Measurements from ENCODE around the gene FAM98B. TPM values are rescaled to one million over a fixed set of nuclear protein-coding genes. Genes with fewer than 3 reads are reported as not detected.

Gene FAM98B
- total and polyA plus RNA-seq, 2 of the 8 experiments (the other 6 are each of a cell fraction or from before 2014, with no cell fraction given), result 5.9 to 48.4 TPM

DNA sequence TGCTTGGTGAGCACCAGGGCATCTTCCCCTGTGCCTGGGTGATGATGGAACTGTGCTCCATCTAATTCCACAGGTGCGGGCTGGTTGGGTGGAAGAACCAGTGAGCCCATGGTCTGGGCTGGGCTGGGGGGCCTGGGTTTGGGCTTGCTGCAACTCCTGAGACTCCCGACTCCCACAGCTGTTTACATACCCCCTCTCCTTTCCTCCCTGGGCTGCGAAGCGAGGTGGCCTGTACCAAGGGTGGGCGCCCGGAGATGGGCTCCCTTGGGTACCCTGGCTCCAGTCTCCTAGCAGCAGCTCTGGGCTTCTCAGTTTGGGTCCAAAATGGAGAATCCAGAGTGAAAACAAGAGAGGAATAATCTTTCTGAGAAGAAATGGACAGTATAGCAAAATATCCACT is 5.6 kb downstream of the FAM98B start:
- H3K36me3 ChIP-seq (ENCODE audit: control insufficient read depth in 2 of 4, insufficient read depth in 4 of 4, low read length in 3 of 4), result no peaks in the 10 kb centered on the region
- no peak overlapping the region for H3K9ac ChIP-seq (replicated peaks in 1 of 4; ENCODE audit: extremely low read depth in 1 of 4, low read depth in 3 of 4, low read length in 3 of 4)
- H3K56ac ChIP-seq (replicated peaks; ENCODE audit: insufficient read length, low read depth, low read length), result no peak overlapping the region
- no peak overlapping the region for H3K4me2 ChIP-seq (ENCODE audit: insufficient read depth in 1 of 2, low read depth in 2 of 2, low read length in 2 of 2)
- no peak overlapping the region for H2BK12ac ChIP-seq (ENCODE audit: low read depth, low read length)
- H2BK120ac ChIP-seq (replicated peaks; ENCODE audit: low read depth, low read length), result no peak overlapping the region
- H3K9me3 ChIP-seq (ENCODE audit: insufficient read depth in 2 of 2, low read depth in 1 of 2, low read length in 1 of 2), result no peaks in the 10 kb centered on the region
- DNase-seq (ENCODE audit: low read depth in 1 of 2, low spot score in 2 of 2), result no peak
- POLR2A ChIA-PET (ENCODE audit: partially characterized antibody), result no interaction called here
- H4K5ac ChIP-seq (ENCODE audit: insufficient read length, low read depth, low read length), result no peak overlapping the region
- H3K14ac ChIP-seq (ENCODE audit: insufficient read length), result no peak overlapping the region
- H3K79me2 ChIP-seq (ENCODE audit: control insufficient read depth in 1 of 2, insufficient read depth in 2 of 2, low read length in 2 of 2), result peaks cover 18 to 96% of the 10 kb centered on the region in 2 experiments
- no peak for FAIRE-seq
- H2BK20ac ChIP-seq (ENCODE audit: low read length), result no peak overlapping the region
- H3K27ac ChIP-seq (ENCODE audit: low read depth, low read length), result no peak overlapping the region
- no peak overlapping the region for H3K23ac ChIP-seq (ENCODE audit: insufficient read length)
- H4K91ac ChIP-seq (replicated peaks; ENCODE audit: insufficient read length, low read length), result no peak overlapping the region
- no peak overlapping the region for H3K4ac ChIP-seq (replicated peaks; ENCODE audit: insufficient read length, low read depth, low read length)
- no peaks in the 10 kb centered on the region for H3K27me3 ChIP-seq (replicated peaks in 1 of 4; ENCODE audit: control insufficient read depth in 3 of 4, extremely low read depth in 1 of 4, insufficient read depth in 3 of 4, low read length in 3 of 4)
- H4K20me1 ChIP-seq (replicated peaks in 1 of 2; ENCODE audit: control insufficient read depth in 1 of 2, insufficient read depth in 2 of 2, low read length in 2 of 2), result peaks cover 2 to 9% of the 10 kb centered on the region in 2 experiments
- H2BK5ac ChIP-seq (ENCODE audit: low read depth, low read length), result no peak overlapping the region
- no peak overlapping the region for H2AK5ac ChIP-seq (ENCODE audit: low read depth, low read length)
- H3K18ac ChIP-seq (ENCODE audit: extremely low read depth, low read length), result no peak overlapping the region
- WGBS, 2 experiments (ENCODE audit: extremely low coverage in 1 of 2, insufficient coverage in 1 of 2, insufficient read length in 1 of 2, insufficient replicate concordance in 2 of 2, low coverage in 1 of 2, low lambda C conversion rate in 2 of 2, missing lambda C conversion rate in 1 of 2), result 89% methylated on average over 3 of the region's 6 CpGs; no CpG with 5 or more reads in 1 of the 2 experiments
- H3K79me1 ChIP-seq (ENCODE audit: low read depth, low read length), result peaks cover 7% of the 10 kb centered on the region; the same call in 1 of the 2 replicates
- no peak overlapping the region for H2BK15ac ChIP-seq (ENCODE audit: low read length)
- no peak overlapping the region for H3K4me3 ChIP-seq (ENCODE audit: extremely low read depth in 1 of 4, insufficient read depth in 2 of 4, low read depth in 3 of 4, low read length in 4 of 4)
- H4K8ac ChIP-seq (ENCODE audit: extremely low read depth, insufficient read depth, low read length), result no peak overlapping the region; the same call in 1 of the 2 replicates
- H3K23me2 ChIP-seq (ENCODE audit: low read depth, low read length), result no peaks in the 10 kb centered on the region
- CTCF ChIA-PET (ENCODE audit: partially characterized antibody), result interaction anchor here (0.9 to 1.5 kb wide), 3 partner anchors 239 to 464 kb away, joined by 3 to 4 read pairs (median 3); no protein-coding TSS in a partner anchor
- H3K4me1 ChIP-seq (replicated peaks in 1 of 4; ENCODE audit: control insufficient read depth in 3 of 4, insufficient read depth in 4 of 4, low read length in 3 of 4), result 0 out of 7 replicates have a peak, but pooled peaks cover 0 to 5% (median 0%) of the 10 kb centered on the region in 4 experiments
- H2AFZ ChIP-seq (ENCODE audit: low read length), result no peak overlapping the region
- no peak for TF ChIP-seq NRF1 (IDR thresholded peaks at IDR 0.05; ENCODE audit: low read depth, low read length)
- TF ChIP-seq RXRA (IDR thresholded peaks at IDR 0.05; ENCODE audit: insufficient read depth, low read depth, low read length), result no peak
- TF ChIP-seq EZH2 (IDR thresholded peaks at IDR 0.05; ENCODE audit: low read depth, low read length, severe bottlenecking), result no peak
- no peak for TF ChIP-seq BACH1 (IDR thresholded peaks at IDR 0.05; ENCODE audit: low read length)
- TF ChIP-seq JUND (IDR thresholded peaks at IDR 0.05; ENCODE audit: low read length), result no peak
- TF ChIP-seq TCF12 (IDR thresholded peaks at IDR 0.05; ENCODE audit: low read depth, low read length), result no peak
- no peak for TF ChIP-seq SIN3A (conservative IDR thresholded peaks at IDR 0.05 in 1 of 2, IDR thresholded peaks at IDR 0.05 in 1 of 2; ENCODE audit: low read depth in 1 of 2, low read length in 2 of 2)
- no peak for TF ChIP-seq RAD21 (IDR thresholded peaks at IDR 0.05 in 1 of 2, conservative IDR thresholded peaks at IDR 0.05 in 1 of 2; ENCODE audit: low read depth in 2 of 2, low read length in 2 of 2)
- TF ChIP-seq CBX8 (IDR thresholded peaks at IDR 0.05; ENCODE audit: borderline replicate concordance, low read depth, low read length), result no peak
- no peak for TF ChIP-seq SIRT6 (IDR thresholded peaks at IDR 0.05; ENCODE audit: low read length)
- no peak for TF ChIP-seq TBP (IDR thresholded peaks at IDR 0.05; ENCODE audit: low read depth, low read length)
- no peak for TF ChIP-seq EGR1 (IDR thresholded peaks at IDR 0.05; ENCODE audit: borderline replicate concordance, low read depth, low read length)
- TF ChIP-seq CHD2 (IDR thresholded peaks at IDR 0.05; ENCODE audit: low read length), result no peak
- no peak for TF ChIP-seq CEBPB (IDR thresholded peaks at IDR 0.05; ENCODE audit: low read depth, low read length)
- TF ChIP-seq CREB1 (IDR thresholded peaks at IDR 0.05), result no peak
- no peak for TF ChIP-seq JUN (IDR thresholded peaks at IDR 0.05; ENCODE audit: low read depth, low read length)
